Skeletal muscle tissue (tissue), 4 donors: Measurements from ENCODE around the gene DENND4A. TPM values are rescaled to one million over a fixed set of nuclear protein-coding genes. Genes with fewer than 3 reads are reported as not detected.

Experiments
- H3K27ac ChIP-seq: one replicate; pipeline ENCODE4 v1.7.0; 2013; ENCODE audit warnings: mild to moderate bottlenecking, low read depth, low read length, inconsistent platforms
- H3K27me3 ChIP-seq, 3 donors: one replicate each; pipeline ENCODE4 v1.7.0; 2013; ENCODE audit warnings: low read length in 3 of 3; ENCODE audit not compliant: control insufficient read depth in 3 of 3, insufficient read depth in 3 of 3
- H3K36me3 ChIP-seq, 3 donors: one replicate each; pipeline ENCODE4 v1.7.0; 2013; ENCODE audit warnings: low read length in 3 of 3; ENCODE audit not compliant: control insufficient read depth in 3 of 3, insufficient read depth in 3 of 3
- H3K4me1 ChIP-seq, 3 donors: one replicate each; pipeline ENCODE4 v1.7.0; 2013; ENCODE audit warnings: low read length in 3 of 3, mild to moderate bottlenecking in 3 of 3; ENCODE audit not compliant: control insufficient read depth in 3 of 3, insufficient read depth in 3 of 3
- H3K4me3 ChIP-seq, 3 donors: one replicate each; pipeline ENCODE4 v1.7.0; 2013; ENCODE audit warnings: low read length in 3 of 3
- H3K9ac ChIP-seq, 3 donors: one replicate each; pipeline ENCODE4 v1.7.0; 2013; ENCODE audit warnings: low read length in 3 of 3, mild to moderate bottlenecking in 3 of 3, moderate library complexity in 2 of 3, low read depth in 1 of 3
- H3K9me3 ChIP-seq, 3 donors: one replicate each; pipeline ENCODE4 v1.7.0; 2013; ENCODE audit warnings: low read length in 3 of 3; ENCODE audit not compliant: control insufficient read depth in 3 of 3
- total RNA-seq: library from RNA; depleted of rRNA; stranded (reverse); fragments of >200 nt; gene quantifications from one replicate; pipeline ENCODE4 v1.2.3, GENCODE V29; 2014
- donor health status: Osteomylitis.

DENND4A gene
- total RNA-seq, 1 donor from 2014 or later = 30.8 TPM

- no peak overlapping the region for H3K27ac ChIP-seq
- H3K9ac ChIP-seq = no peak overlapping the region
- no peak overlapping the region for H3K4me3 ChIP-seq
- peaks cover 0 to 5% (median 4%) of the 10 kb centered on the region in 3 donors for H3K4me1 ChIP-seq
- H3K36me3 ChIP-seq = no peaks in the 10 kb centered on the region
- H3K9me3 ChIP-seq = no peaks in the 10 kb centered on the region
- no peaks in the 10 kb centered on the region for H3K27me3 ChIP-seq
Observed at GRCh38 chr15:65762914-65763787, 28.9 kb downstream of the DENND4A start.

- no peak overlapping the region for H3K9ac ChIP-seq
- no peaks in the 10 kb centered on the region for H3K9me3 ChIP-seq
- no peaks in the 10 kb centered on the region for H3K36me3 ChIP-seq
- H3K4me1 ChIP-seq = peaks cover 0 to 5% (median 4%) of the 10 kb centered on the region in 3 donors
- no peak overlapping the region for H3K27ac ChIP-seq
- no peaks in the 10 kb centered on the region for H3K27me3 ChIP-seq
- H3K4me3 ChIP-seq = no peak overlapping the region
Observed at GRCh38 chr15:65762399-65762798, 29.7 kb downstream of the DENND4A start.

- H3K27ac ChIP-seq = no peak overlapping the region
Observed at GRCh38 chr15:65761210-65761926, 30.7 kb downstream of the DENND4A start.

GRCh38 chr15:65759441-65759840 lies 32.7 kb downstream of the DENND4A start:
- Histone ChIP-seq H3K4me1 (no peaks in the 10 kb centered on the region), H3K9me3 (no peaks in the 10 kb centered on the region), H3K9ac (no peak overlapping the region), H3K4me3 (no peak overlapping the region), H3K36me3 (no peaks in the 10 kb centered on the region), H3K27ac (no peak overlapping the region), H3K27me3 (no peaks in the 10 kb centered on the region)

More at GRCh38 chr15:65761210-65761926, 30.7 kb downstream of the DENND4A start:
- H3K27me3 ChIP-seq = no peaks in the 10 kb centered on the region
- H3K4me3 ChIP-seq = no peak overlapping the region
- H3K4me1 ChIP-seq = no peaks in the 10 kb centered on the region
- H3K36me3 ChIP-seq = no peaks in the 10 kb centered on the region
- no peak overlapping the region for H3K9ac ChIP-seq
- H3K9me3 ChIP-seq = no peaks in the 10 kb centered on the region

GRCh38 chr15:65758242-65758641 lies 33.9 kb downstream of the DENND4A start:
- no peaks in the 10 kb centered on the region for H3K9me3 ChIP-seq
- no peaks in the 10 kb centered on the region for H3K36me3 ChIP-seq
- H3K9ac ChIP-seq = no peak overlapping the region
- H3K4me3 ChIP-seq = no peak overlapping the region
- H3K27ac ChIP-seq = no peak overlapping the region
- no peaks in the 10 kb centered on the region for H3K4me1 ChIP-seq
- H3K27me3 ChIP-seq = no peaks in the 10 kb centered on the region

GRCh38 chr15:65757256-65757655 lies 34.8 kb downstream of the DENND4A start:
- Histone ChIP-seq H3K36me3 (no peaks in the 10 kb centered on the region), H3K4me3 (no peak overlapping the region), H3K4me1 (no peaks in the 10 kb centered on the region), H3K9me3 (no peaks in the 10 kb centered on the region), H3K27ac (no peak overlapping the region), H3K27me3 (no peaks in the 10 kb centered on the region), H3K9ac (no peak overlapping the region)

- Histone ChIP-seq H3K9ac (no peak overlapping the region), H3K36me3 (peaks cover 0 to 8% (median 5%) of the 10 kb centered on the region in 3 donors), H3K27ac (no peak overlapping the region), H3K27me3 (no peaks in the 10 kb centered on the region), H3K4me1 (no peaks in the 10 kb centered on the region), H3K4me3 (no peak overlapping the region), H3K9me3 (no peaks in the 10 kb centered on the region)
Observed at GRCh38 chr15:65752151-65752700, 39.9 kb downstream of the DENND4A start.

- Histone ChIP-seq H3K4me3 (no peak overlapping the region), H3K4me1 (no peaks in the 10 kb centered on the region), H3K36me3 (peaks cover 0 to 8% (median 5%) of the 10 kb centered on the region in 3 donors), H3K9me3 (no peaks in the 10 kb centered on the region), H3K9ac (no peak overlapping the region), H3K27ac (no peak overlapping the region), H3K27me3 (no peaks in the 10 kb centered on the region)
Observed at GRCh38 chr15:65751431-65751830, 40.7 kb downstream of the DENND4A start.

GRCh38 chr15:65747265-65747664 lies 44.8 kb downstream of the DENND4A start:
- H3K27ac ChIP-seq = no peak overlapping the region
- no peaks in the 10 kb centered on the region for H3K9me3 ChIP-seq
- H3K27me3 ChIP-seq = no peaks in the 10 kb centered on the region
- H3K36me3 ChIP-seq = peaks cover 0 to 14% (median 8%) of the 10 kb centered on the region in 3 donors
- H3K4me3 ChIP-seq = no peak overlapping the region
- no peak overlapping the region for H3K9ac ChIP-seq
- H3K4me1 ChIP-seq = no peaks in the 10 kb centered on the region
